Stimulated activated CD4-positive, alpha-beta T cell treated with anti-CD3 and anti-CD28 coated beads, TNF-alpha, amount 100 ng/mL, for 24 hours (primary cell): Measurements from ENCODE around the gene HAPLN3.

Experiments used
- DNase-seq, 3 experiments: peaks; one replicate each; pipeline ENCODE4 v3.0.0-alpha.2; 2020; ENCODE audit warnings: low read depth in 3 of 3

The HAPLN3 gene

DNA sequence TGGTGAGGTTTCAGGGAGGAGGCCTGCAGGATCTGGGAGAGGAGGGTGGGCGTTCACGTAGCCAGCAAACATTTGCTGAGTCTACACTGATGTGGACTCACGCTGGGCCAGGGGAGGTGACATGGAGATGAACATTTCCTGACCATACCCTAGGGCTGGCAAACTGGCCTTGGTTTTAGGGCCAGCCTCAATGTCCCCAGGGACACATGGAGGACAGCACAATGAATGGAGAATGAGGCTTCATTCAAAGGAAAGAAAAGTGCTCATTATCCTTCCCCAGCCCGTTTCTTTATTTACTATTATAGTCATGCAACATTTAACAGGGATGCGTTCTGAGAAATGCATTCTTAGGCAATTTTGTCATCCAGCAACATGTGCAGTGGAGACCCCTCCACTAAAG lies 65.3 kb downstream of the HAPLN3 start:
- DNase-seq: no peak

DNA sequence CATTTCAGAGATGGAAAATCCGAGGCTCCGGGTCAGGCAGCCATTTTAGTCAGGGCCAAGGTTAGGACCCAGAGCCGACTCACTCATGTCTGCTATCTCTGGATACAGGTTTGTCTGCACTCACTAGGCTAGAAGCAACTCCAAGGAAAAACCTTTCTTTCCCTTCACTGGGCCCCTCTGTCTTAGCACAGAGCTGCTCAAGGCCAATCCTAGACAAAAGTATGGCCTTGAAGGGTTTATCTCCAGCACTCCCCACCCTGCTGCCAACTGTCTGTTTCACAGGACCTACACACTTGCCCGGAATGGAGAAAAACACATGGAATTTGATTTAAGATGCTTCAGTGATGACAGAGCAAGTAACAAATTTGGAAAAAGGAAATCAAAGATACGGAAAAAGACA lies 66.6 kb downstream of the HAPLN3 start:
- DNase-seq: no peak
